ENCODE results near the gene FAM117A.

FAM117A gene

DNA sequence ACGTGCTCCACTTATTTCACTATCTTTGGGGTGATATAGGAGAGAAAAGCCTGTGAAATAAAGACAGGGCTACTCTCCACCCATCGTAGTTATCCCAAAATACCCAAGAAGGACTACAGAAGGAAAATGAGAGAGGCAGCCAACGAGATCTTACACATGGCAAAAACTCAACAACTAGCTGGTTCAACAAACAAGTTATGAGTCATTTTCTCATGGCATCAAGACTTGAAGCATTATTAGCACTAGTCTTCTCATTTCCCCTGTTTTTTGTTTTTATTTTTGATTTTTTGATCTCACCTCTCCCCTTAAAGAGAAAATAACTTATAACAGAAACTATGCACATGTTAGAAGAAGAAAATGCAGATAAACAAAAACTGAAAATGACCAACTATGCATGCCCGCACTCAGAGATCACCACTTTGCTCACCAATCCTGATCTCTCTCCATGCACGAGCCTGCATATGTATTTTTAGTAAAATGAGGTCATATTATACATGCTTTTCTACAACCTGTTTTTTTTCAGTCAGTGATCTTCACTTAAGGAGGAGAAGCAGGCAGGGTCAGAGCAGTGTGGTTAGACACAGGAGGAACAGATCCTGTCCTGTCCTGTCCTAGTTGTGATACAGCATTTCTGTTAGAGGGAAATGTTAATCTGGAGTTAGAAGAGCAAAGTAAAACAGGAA is 22.8 kb downstream of the FAM117A start:
- WGBS, 2 experiments: 96 to 98% methylated on average over 4 to 5 of the region's 5 CpGs
- no peaks in the 10 kb centered on the region for H3K27me3 ChIP-seq (ENCODE audit: control insufficient read depth, insufficient read depth, low read length, poor library complexity, severe bottlenecking)
- H3K36me3 ChIP-seq (ENCODE audit: control insufficient read depth, insufficient read depth, low read length): no peaks in the 10 kb centered on the region
- H3K9me3 ChIP-seq (ENCODE audit: control insufficient read depth, low read length): no peaks in the 10 kb centered on the region
- H3K27ac ChIP-seq (ENCODE audit: insufficient read depth, low read depth, low read length, poor library complexity, severe bottlenecking): no peak overlapping the region
- no peak overlapping the region for H3K4me3 ChIP-seq (ENCODE audit: insufficient read depth, low read depth, low read length)
- H3K4me1 ChIP-seq (ENCODE audit: control insufficient read depth, insufficient read depth, low read length): no peaks in the 10 kb centered on the region

DNA sequence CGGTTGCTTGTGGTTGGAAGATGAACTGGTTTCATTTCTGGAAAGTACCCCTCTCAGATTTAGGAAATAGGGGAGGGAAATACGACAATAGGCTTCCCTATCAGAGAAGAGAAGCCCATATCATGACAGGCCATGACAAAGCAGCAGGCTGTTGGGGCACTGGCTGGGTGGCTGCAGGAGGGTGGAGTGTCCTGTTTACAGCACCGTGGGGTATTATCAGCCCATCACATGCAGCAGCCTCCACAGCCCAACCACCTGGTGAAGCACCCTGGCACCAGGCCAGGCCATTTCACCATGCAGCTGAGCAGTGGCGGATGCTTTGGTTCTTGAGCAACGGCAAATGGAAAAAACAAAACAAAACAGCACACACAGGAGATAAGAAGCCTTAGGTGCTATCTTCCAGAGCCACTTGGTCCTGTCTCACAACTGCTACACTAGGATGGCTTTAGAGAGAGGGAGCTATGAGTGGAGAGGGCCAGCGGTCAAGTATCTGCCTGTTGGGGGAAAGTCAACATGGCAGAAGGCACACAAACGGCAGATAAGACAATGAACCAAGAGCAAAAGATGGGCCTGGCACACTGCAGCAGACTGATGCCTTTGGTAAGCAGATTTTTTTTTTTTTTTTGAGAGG is 24.2 kb downstream of the FAM117A start:
- Histone ChIP-seq H3K36me3 (ENCODE audit: control insufficient read depth, insufficient read depth, low read length) (no peaks in the 10 kb centered on the region), H3K4me3 (ENCODE audit: insufficient read depth, low read depth, low read length) (no peak overlapping the region), H3K4me1 (ENCODE audit: control insufficient read depth, insufficient read depth, low read length) (no peaks in the 10 kb centered on the region), H3K27me3 (ENCODE audit: control insufficient read depth, insufficient read depth, low read length, poor library complexity, severe bottlenecking) (no peaks in the 10 kb centered on the region), H3K27ac (ENCODE audit: insufficient read depth, low read depth, low read length, poor library complexity, severe bottlenecking) (no peak overlapping the region), H3K9me3 (ENCODE audit: control insufficient read depth, low read length) (no peaks in the 10 kb centered on the region)
- WGBS, 2 experiments: 93 to 94% methylated on average over 7 of the region's 7 CpGs

DNA sequence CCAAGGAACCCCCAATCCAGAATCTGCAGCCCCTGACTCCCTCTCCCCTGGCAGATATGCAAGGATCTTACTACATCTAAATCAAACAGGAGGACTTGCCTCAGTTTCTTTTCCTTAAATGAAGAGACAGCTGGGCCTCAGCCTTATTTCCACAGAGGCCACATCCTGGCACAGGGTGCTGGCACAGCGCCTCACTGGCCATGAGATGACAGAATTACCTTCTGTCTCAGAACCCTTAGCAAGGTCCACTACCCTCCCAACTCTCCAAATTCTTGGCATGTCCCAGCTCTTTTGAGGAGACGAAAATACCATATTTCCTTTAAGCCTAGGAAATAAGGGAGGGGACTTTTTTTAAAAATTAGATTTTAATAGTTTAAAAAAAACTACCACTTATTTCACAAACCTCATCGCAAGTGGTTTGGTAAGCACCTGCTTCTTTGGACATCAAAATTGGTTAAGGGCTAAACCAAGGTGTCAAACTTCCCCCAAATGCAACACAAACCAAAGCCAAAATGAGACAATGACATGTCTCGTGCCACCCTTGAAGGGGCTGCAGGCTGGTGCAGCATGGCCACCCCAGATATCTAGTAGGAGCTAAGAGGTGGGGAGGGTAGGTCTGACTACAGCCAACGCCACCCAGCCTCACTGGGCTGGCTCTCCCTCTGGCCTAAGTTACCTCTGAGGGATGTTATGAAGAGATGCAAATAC is 25.3 kb downstream of the FAM117A start:
- Histone ChIP-seq H3K4me1 (ENCODE audit: control insufficient read depth, insufficient read depth, low read length) (no peaks in the 10 kb centered on the region), H3K9me3 (ENCODE audit: control insufficient read depth, low read length) (no peaks in the 10 kb centered on the region), H3K27me3 (ENCODE audit: control insufficient read depth, insufficient read depth, low read length, poor library complexity, severe bottlenecking) (no peaks in the 10 kb centered on the region), H3K4me3 (ENCODE audit: insufficient read depth, low read depth, low read length) (no peak overlapping the region), H3K27ac (ENCODE audit: insufficient read depth, low read depth, low read length, poor library complexity, severe bottlenecking) (no peak overlapping the region), H3K36me3 (ENCODE audit: control insufficient read depth, insufficient read depth, low read length) (no peaks in the 10 kb centered on the region)
- 94 to 95% methylated on average over 4 of the region's 5 CpGs for WGBS, 2 experiments

DNA sequence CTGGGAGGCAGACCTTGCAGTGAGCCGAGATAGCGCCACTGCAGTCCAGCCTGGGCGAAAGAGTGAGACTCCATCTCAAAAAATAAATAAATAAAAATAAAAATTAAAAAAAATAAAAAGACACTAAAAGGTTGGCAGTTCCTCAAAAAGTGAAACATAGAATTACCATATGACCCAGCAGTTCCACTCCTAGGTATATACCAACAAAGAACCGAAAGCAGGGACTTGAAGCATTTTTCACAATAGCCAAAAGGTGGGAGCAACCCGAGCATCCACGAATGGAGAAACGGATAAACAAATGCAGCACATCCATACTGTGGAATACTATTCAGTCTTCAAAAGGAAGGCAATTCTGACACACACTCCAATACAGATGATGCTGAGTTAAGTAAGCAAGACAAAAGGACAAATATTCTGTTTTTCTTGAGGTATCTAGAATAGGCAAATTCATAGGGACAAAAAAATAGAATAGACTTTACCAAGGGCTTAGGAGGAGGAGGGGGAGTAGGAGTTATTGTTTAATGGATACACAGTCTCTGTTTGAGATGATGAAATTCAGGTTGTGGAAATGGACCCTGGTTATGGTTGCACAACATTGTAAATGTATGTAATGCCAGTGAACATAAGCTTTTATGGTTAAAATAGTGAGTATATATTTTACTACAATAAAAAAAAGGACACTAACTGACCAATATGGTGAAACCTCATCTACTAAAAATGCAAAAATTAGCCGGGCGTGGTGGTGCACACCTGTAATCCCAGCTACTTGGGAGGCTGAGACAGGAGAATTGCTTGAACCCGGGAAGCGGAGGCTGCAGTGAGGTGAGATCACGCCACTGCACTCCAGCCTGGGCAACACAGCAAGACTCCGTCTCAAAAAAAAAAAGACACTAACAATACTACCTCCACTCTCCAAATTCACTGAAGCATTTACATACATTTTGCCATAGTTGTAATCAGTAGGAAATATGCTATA is 29.1 kb downstream of the FAM117A start:
- Histone ChIP-seq H3K4me3 (ENCODE audit: insufficient read depth, low read depth, low read length) (no peak overlapping the region), H3K4me1 (ENCODE audit: control insufficient read depth, insufficient read depth, low read length) (no peaks in the 10 kb centered on the region), H3K36me3 (ENCODE audit: control insufficient read depth, insufficient read depth, low read length) (peaks cover 3% of the 10 kb centered on the region), H3K27ac (ENCODE audit: insufficient read depth, low read depth, low read length, poor library complexity, severe bottlenecking) (no peak overlapping the region), H3K9me3 (ENCODE audit: control insufficient read depth, low read length) (no peaks in the 10 kb centered on the region), H3K27me3 (ENCODE audit: control insufficient read depth, insufficient read depth, low read length, poor library complexity, severe bottlenecking) (no peaks in the 10 kb centered on the region)
- WGBS, 2 experiments: 93 to 95% methylated on average over 12 of the region's 13 CpGs

DNA sequence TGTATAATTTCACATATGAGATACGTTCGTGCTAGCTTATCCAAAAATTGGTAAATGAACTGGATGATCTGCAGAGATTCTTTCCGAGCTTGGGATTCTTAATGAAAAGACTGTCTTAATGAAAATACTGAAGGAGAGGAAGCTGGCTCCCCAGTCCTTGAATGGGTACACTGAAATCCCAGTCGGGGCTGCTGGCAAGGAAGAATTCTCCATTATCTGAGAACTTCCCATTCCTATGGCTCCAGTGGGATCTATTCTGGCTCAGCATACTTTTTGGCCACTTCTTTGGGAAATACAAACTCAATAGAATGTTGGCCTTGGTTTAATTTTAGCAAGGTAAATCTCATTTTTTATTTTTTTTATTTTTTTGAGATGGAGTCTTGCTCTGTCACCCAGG is 32.5 kb downstream of the FAM117A start:
- Histone ChIP-seq H3K9me3 (ENCODE audit: control insufficient read depth, low read length) (no peaks in the 10 kb centered on the region), H3K36me3 (ENCODE audit: control insufficient read depth, insufficient read depth, low read length) (peaks cover 3% of the 10 kb centered on the region), H3K4me3 (ENCODE audit: insufficient read depth, low read depth, low read length) (no peak overlapping the region), H3K4me1 (ENCODE audit: control insufficient read depth, insufficient read depth, low read length) (no peaks in the 10 kb centered on the region), H3K27ac (ENCODE audit: insufficient read depth, low read depth, low read length, poor library complexity, severe bottlenecking) (no peak overlapping the region), H3K27me3 (ENCODE audit: control insufficient read depth, insufficient read depth, low read length, poor library complexity, severe bottlenecking) (no peaks in the 10 kb centered on the region)
- 96 to 97% methylated on average over 4 of the region's 4 CpGs for WGBS, 2 experiments

DNA sequence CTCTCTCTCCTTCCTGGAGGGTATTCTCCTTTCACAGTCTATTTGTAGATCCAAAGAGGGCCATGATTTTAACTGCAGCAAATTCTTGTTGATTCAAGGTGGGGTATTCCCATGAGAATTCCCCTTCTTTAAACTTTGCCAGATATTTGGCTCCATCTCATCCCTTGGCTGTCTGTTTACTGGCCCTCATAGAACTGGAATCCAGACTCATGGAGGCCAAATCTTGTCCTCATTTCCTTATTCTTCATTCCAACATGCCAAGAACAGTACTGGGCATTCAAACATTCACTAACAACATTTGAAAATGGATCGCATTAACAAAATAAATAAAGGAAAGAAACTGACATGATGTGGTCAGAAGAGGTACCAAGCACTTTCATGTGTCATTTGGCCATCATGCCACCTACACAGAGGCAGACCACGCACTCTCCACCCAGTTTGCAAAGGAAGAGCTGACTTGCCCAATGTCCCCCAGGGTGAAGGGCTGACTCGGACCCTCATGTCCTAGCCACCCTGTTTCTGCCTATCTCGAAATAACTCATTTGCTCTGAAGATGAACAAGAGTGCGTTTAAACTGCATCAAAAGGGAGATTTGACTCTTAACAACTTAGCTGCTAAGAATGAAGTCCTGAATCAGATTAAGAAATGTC is 33.0 kb downstream of the FAM117A start:
- H3K27me3 ChIP-seq (ENCODE audit: control insufficient read depth, insufficient read depth, low read length, poor library complexity, severe bottlenecking): no peaks in the 10 kb centered on the region
- no peak overlapping the region for H3K27ac ChIP-seq (ENCODE audit: insufficient read depth, low read depth, low read length, poor library complexity, severe bottlenecking)
- no peaks in the 10 kb centered on the region for H3K4me1 ChIP-seq (ENCODE audit: control insufficient read depth, insufficient read depth, low read length)
- H3K9me3 ChIP-seq (ENCODE audit: control insufficient read depth, low read length): no peaks in the 10 kb centered on the region
- WGBS, 2 experiments: 96 to 97% methylated on average over 5 of the region's 5 CpGs
- H3K4me3 ChIP-seq (ENCODE audit: insufficient read depth, low read depth, low read length): no peak overlapping the region
- peaks cover 3% of the 10 kb centered on the region for H3K36me3 ChIP-seq (ENCODE audit: control insufficient read depth, insufficient read depth, low read length)

DNA sequence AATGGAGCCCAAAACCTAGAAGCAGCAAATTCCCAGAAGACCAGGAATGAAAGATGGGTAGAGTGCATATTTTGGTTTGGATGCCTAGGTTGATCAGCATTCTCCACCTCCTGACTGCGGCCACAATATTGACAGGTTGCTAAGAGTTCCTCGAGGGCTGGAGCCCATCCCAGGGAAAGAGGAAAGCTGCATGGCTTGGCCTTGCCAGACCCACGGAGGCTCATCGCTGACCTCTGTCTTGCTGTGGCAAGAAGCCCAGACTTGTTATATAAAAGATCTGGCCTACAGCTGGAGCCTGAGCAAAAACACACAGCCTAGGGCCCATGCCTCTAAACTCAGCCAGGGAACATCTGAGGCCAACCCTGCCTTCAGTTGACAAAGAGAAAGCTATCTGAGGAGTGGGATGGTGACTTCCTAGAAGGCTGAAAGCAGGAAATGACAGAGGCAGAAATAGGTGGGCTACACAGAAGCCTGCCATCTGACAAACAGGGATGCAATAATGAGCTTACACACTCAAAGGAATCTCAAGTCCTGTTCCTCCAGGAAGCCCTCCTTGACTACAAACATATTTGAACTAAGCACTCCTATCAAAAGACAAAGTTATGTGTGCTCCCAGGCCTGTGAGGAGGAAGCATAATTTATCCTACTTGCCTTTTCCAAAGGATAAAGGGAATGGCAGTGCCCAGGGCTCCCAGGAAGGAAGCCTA is 33.7 kb downstream of the FAM117A start:
- Histone ChIP-seq H3K27ac (ENCODE audit: insufficient read depth, low read depth, low read length, poor library complexity, severe bottlenecking) (no peak overlapping the region), H3K27me3 (ENCODE audit: control insufficient read depth, insufficient read depth, low read length, poor library complexity, severe bottlenecking) (no peaks in the 10 kb centered on the region), H3K9me3 (ENCODE audit: control insufficient read depth, low read length) (no peaks in the 10 kb centered on the region), H3K36me3 (ENCODE audit: control insufficient read depth, insufficient read depth, low read length) (peaks cover 3% of the 10 kb centered on the region), H3K4me3 (ENCODE audit: insufficient read depth, low read depth, low read length) (no peak overlapping the region), H3K4me1 (ENCODE audit: control insufficient read depth, insufficient read depth, low read length) (no peaks in the 10 kb centered on the region)
- 91% methylated on average over 4 of the region's 4 CpGs for WGBS, 2 experiments

DNA sequence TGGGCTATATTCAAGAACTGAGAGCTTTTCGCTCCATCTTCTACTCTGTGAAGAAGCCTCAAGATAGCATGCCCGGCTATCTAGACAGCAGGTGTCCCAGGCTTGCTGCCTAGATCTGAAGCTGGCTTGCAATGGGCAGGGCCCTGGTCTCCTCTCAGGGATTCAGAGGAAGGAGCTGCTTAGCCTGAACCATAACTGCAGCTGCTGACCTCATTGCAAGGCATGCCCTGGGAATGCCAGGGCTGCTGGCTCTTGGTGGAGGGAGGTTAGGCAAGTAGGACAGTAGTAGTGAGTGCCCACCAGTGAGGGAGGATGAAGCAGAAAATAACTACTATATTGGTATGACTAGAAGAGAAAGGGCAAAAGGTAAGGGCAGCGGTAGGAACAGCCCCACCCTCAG is 34.9 kb downstream of the FAM117A start:
- Histone ChIP-seq H3K36me3 (ENCODE audit: control insufficient read depth, insufficient read depth, low read length) (peaks cover 3% of the 10 kb centered on the region), H3K4me1 (ENCODE audit: control insufficient read depth, insufficient read depth, low read length) (peaks cover 3% of the 10 kb centered on the region), H3K27ac (ENCODE audit: insufficient read depth, low read depth, low read length, poor library complexity, severe bottlenecking) (no peak overlapping the region), H3K27me3 (ENCODE audit: control insufficient read depth, insufficient read depth, low read length, poor library complexity, severe bottlenecking) (no peaks in the 10 kb centered on the region), H3K4me3 (ENCODE audit: insufficient read depth, low read depth, low read length) (no peak overlapping the region), H3K9me3 (ENCODE audit: control insufficient read depth, low read length) (no peaks in the 10 kb centered on the region)
- WGBS, 2 experiments: 96% methylated on average over 3 of the region's 3 CpGs

DNA sequence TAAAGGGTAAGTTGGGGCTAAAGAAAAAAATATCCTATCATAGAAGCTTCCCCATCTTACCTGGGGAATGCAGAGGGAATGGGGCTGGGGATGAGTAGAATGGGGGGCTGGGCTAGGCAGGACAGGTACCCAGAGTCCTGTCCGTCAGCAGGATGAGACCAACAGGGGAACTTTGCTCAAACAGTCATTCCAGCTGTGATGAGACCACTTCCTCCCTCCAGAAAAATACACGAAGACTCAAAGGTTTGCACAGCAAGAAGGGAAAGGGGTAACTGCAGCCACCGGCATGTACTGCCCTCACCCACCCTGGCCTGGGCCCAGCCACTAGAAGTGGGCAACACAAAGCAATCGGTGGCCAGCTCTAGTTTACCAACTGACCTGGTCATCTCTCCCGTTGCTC is 35.5 kb downstream of the FAM117A start:
- Histone ChIP-seq H3K27ac (ENCODE audit: insufficient read depth, low read depth, low read length, poor library complexity, severe bottlenecking) (no peak overlapping the region), H3K36me3 (ENCODE audit: control insufficient read depth, insufficient read depth, low read length) (peaks cover 3% of the 10 kb centered on the region)

More for the DNA sequence above, 35.5 kb downstream of the FAM117A start:
- Histone ChIP-seq H3K27me3 (ENCODE audit: control insufficient read depth, insufficient read depth, low read length, poor library complexity, severe bottlenecking) (no peaks in the 10 kb centered on the region), H3K9me3 (ENCODE audit: control insufficient read depth, low read length) (no peaks in the 10 kb centered on the region), H3K4me1 (ENCODE audit: control insufficient read depth, insufficient read depth, low read length) (peaks cover 8% of the 10 kb centered on the region), H3K4me3 (ENCODE audit: insufficient read depth, low read depth, low read length) (no peak overlapping the region)
- 92 to 94% methylated on average over 5 of the region's 5 CpGs for WGBS, 2 experiments
